ENCODE results near the gene SNX8. TPM values are rescaled to one million over a fixed set of nuclear protein-coding genes. Genes with fewer than 3 reads are reported as not detected.

The SNX8 gene
- total RNA-seq, 1 experiment from 2014 or later, result 31.2 TPM

GRCh38 chr7:2219606-2220005 is 94.6 kb downstream of the SNX8 start:
- BruUV-seq (replicated peaks), result no TSS peak
- Mint-ChIP-seq H3K9me3 (ENCODE audit: unreplicated experiment) (no peaks in the 10 kb centered on the region), H3K27me3 (ENCODE audit: insufficient read depth, unreplicated experiment) (no peaks in the 10 kb centered on the region), H3K4me1 (ENCODE audit: insufficient read depth, unreplicated experiment) (peaks cover 13% of the 10 kb centered on the region), H3K4me3 (ENCODE audit: unreplicated experiment) (no peak overlapping the region), H3K36me3 (ENCODE audit: insufficient read depth, unreplicated experiment) (peaks cover 65% of the 10 kb centered on the region), H3K27ac (ENCODE audit: low read depth, unreplicated experiment) (no peak overlapping the region)
- ChIA-PET POLR2A (no interaction called here), CTCF (no interaction called here)
- TF ChIP-seq, protein P1, sequence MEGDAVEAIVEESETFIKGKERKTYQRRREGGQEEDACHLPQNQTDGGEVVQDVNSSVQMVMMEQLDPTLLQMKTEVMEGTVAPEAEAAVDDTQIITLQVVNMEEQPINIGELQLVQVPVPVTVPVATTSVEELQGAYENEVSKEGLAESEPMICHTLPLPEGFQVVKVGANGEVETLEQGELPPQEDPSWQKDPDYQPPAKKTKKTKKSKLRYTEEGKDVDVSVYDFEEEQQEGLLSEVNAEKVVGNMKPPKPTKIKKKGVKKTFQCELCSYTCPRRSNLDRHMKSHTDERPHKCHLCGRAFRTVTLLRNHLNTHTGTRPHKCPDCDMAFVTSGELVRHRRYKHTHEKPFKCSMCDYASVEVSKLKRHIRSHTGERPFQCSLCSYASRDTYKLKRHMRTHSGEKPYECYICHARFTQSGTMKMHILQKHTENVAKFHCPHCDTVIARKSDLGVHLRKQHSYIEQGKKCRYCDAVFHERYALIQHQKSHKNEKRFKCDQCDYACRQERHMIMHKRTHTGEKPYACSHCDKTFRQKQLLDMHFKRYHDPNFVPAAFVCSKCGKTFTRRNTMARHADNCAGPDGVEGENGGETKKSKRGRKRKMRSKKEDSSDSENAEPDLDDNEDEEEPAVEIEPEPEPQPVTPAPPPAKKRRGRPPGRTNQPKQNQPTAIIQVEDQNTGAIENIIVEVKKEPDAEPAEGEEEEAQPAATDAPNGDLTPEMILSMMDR (IDR thresholded peaks at IDR 0.05; ENCODE audit: unreplicated experiment), result no peak
- DNase-seq (ENCODE audit: unreplicated experiment), result no peak
- intact Hi-C loops (cut with micrococcal nuclease), result no loop called here

GRCh38 chr7:2219136-2219535 is 95.1 kb downstream of the SNX8 start:
- intact Hi-C loops (cut with micrococcal nuclease), result no loop called here
- CTCF ChIA-PET, result no interaction called here
- H3K27me3 Mint-ChIP-seq (ENCODE audit: insufficient read depth, unreplicated experiment), result no peaks in the 10 kb centered on the region
- H3K9me3 Mint-ChIP-seq (ENCODE audit: unreplicated experiment), result no peaks in the 10 kb centered on the region
- DNase-seq (ENCODE audit: unreplicated experiment), result no peak
- no peak overlapping the region for H3K4me3 Mint-ChIP-seq (ENCODE audit: unreplicated experiment)
- peaks cover 62% of the 10 kb centered on the region for H3K36me3 Mint-ChIP-seq (ENCODE audit: insufficient read depth, unreplicated experiment)
- no peak overlapping the region for H3K27ac Mint-ChIP-seq (ENCODE audit: low read depth, unreplicated experiment)
- TF ChIP-seq, protein P1 (IDR thresholded peaks at IDR 0.05; ENCODE audit: unreplicated experiment), result no peak
- BruUV-seq (replicated peaks), result no TSS peak
- peaks cover 8% of the 10 kb centered on the region for H3K4me1 Mint-ChIP-seq (ENCODE audit: insufficient read depth, unreplicated experiment)
- POLR2A ChIA-PET, result no interaction called here

GRCh38 chr7:2218444-2218785 is 95.8 kb downstream of the SNX8 start:
- ChIA-PET POLR2A (no interaction called here), CTCF (no interaction called here)
- peaks cover 59% of the 10 kb centered on the region for H3K36me3 Mint-ChIP-seq (ENCODE audit: insufficient read depth, unreplicated experiment)
- no peaks in the 10 kb centered on the region for H3K27me3 Mint-ChIP-seq (ENCODE audit: insufficient read depth, unreplicated experiment)
- no peak overlapping the region for H3K4me3 Mint-ChIP-seq (ENCODE audit: unreplicated experiment)
- intact Hi-C loops (cut with micrococcal nuclease), result no loop called here
- H3K4me1 Mint-ChIP-seq (ENCODE audit: insufficient read depth, unreplicated experiment), result peaks cover 6% of the 10 kb centered on the region
- TF ChIP-seq, protein P1 (IDR thresholded peaks at IDR 0.05; ENCODE audit: unreplicated experiment), result no peak
- no peaks in the 10 kb centered on the region for H3K9me3 Mint-ChIP-seq (ENCODE audit: unreplicated experiment)
- no peak for DNase-seq (ENCODE audit: unreplicated experiment)
- no TSS peak for BruUV-seq (replicated peaks)
- H3K27ac Mint-ChIP-seq (ENCODE audit: low read depth, unreplicated experiment), result no peak overlapping the region

DNA sequence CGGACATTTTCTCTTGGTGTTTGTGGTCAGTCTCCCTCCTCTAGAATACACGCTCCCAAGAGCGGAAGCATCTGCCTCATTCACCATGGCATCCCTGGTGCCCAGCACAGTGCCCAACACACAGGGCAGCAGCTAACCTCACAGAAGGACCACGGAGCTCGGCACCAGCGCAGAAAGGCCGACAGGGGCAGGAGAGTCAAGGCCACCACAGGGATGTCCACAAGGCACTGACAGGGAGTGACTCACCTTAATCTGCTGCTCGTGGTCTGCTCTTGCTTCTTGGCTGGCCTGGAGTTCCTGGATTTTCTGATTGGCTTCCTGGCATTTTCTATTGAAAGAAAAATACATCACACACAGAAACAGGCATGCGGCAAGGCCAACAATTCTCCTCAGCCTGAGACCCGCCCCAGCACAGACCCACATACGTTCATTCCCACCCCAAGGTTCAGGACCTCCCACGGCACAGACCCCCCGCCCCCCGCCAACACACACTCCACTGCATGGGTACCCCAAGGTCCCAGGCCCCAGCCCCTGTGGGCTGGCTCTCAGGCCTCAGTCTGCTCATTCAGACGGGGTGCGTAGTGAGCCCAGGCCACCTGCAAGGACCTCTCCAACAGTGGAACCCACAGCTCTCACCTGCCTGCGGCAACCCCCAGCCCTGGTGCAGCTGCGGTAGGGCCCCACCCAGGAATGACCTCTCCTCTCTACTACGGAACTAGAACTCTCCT is 96.4 kb downstream of the SNX8 start:
- TF ChIP-seq, protein P1 (IDR thresholded peaks at IDR 0.05; ENCODE audit: unreplicated experiment), result no peak
- Mint-ChIP-seq H3K27ac (ENCODE audit: low read depth, unreplicated experiment) (no peak overlapping the region), H3K27me3 (ENCODE audit: insufficient read depth, unreplicated experiment) (no peaks in the 10 kb centered on the region), H3K4me1 (ENCODE audit: insufficient read depth, unreplicated experiment) (peaks cover 6% of the 10 kb centered on the region), H3K36me3 (ENCODE audit: insufficient read depth, unreplicated experiment) (peaks cover 59% of the 10 kb centered on the region), H3K4me3 (ENCODE audit: unreplicated experiment) (no peak overlapping the region), H3K9me3 (ENCODE audit: unreplicated experiment) (no peaks in the 10 kb centered on the region)
- no TSS peak for BruUV-seq (replicated peaks)
- POLR2A ChIA-PET, result interaction anchor here (1.1 kb wide), 1 partner anchor 7 kb away, joined by 4 read pairs; no protein-coding TSS in a partner anchor
- intact Hi-C loops (cut with micrococcal nuclease), result no loop called here
- no peak for DNase-seq (ENCODE audit: unreplicated experiment)
- CTCF ChIA-PET, result no interaction called here

Data from MCF 10A (cell line).